GM10847 (cell line): Measurements from ENCODE around the gene SRCIN1.

Experiments used
- POLR2A ChIP-seq: IDR thresholded peaks from 2 replicates; pipeline ENCODE4 v1.6.1; 2011; ENCODE audit not compliant: insufficient read length; ENCODE audit errors: extremely low read depth

Gene SRCIN1

GRCh38 chr17:38605841-38606645 lies at the start of gene SRCIN1:
TSS of gene SRCIN1 (minus strand) at chr17:38605952. CDS start at chr17:38605705, 247 bp downstream.
- TF ChIP-seq POLR2A, result no peak

GRCh38 chr17:38654411-38655398 lies 49.0 kb upstream of the SRCIN1 start:
- no peak for TF ChIP-seq POLR2A

- no peak for TF ChIP-seq POLR2A
These were observed 47.9 kb upstream of the SRCIN1 start for GRCh38 chr17:38653679-38654078.

GRCh38 chr17:38653230-38653629 lies 47.5 kb upstream of the SRCIN1 start:
- no peak for TF ChIP-seq POLR2A

GRCh38 chr17:38637951-38638350 lies 32.2 kb upstream of the SRCIN1 start:
- TF ChIP-seq POLR2A, result no peak

GRCh38 chr17:38636054-38636453 lies 30.3 kb upstream of the SRCIN1 start:
- no peak for TF ChIP-seq POLR2A

GRCh38 chr17:38632334-38632733 lies 26.6 kb upstream of the SRCIN1 start:
- TF ChIP-seq POLR2A, result no peak

GRCh38 chr17:38628441-38628840 lies 22.7 kb upstream of the SRCIN1 start:
- TF ChIP-seq POLR2A, result no peak

- no peak for TF ChIP-seq POLR2A
These were observed 22.2 kb upstream of the SRCIN1 start for GRCh38 chr17:38627957-38628356.

GRCh38 chr17:38625482-38625881 lies 19.7 kb upstream of the SRCIN1 start:
- no peak for TF ChIP-seq POLR2A

- no peak for TF ChIP-seq POLR2A
These were observed 15.8 kb upstream of the SRCIN1 start for GRCh38 chr17:38621538-38621937.

GRCh38 chr17:38620551-38621277 lies 15.0 kb upstream of the SRCIN1 start:
- no peak for TF ChIP-seq POLR2A

- no peak for TF ChIP-seq POLR2A
These were observed 14.3 kb upstream of the SRCIN1 start for GRCh38 chr17:38619937-38620550.

GRCh38 chr17:38619451-38619795 lies 13.7 kb upstream of the SRCIN1 start:
- TF ChIP-seq POLR2A, result no peak
